ENCODE results near the gene ZNF618.

DNA sequence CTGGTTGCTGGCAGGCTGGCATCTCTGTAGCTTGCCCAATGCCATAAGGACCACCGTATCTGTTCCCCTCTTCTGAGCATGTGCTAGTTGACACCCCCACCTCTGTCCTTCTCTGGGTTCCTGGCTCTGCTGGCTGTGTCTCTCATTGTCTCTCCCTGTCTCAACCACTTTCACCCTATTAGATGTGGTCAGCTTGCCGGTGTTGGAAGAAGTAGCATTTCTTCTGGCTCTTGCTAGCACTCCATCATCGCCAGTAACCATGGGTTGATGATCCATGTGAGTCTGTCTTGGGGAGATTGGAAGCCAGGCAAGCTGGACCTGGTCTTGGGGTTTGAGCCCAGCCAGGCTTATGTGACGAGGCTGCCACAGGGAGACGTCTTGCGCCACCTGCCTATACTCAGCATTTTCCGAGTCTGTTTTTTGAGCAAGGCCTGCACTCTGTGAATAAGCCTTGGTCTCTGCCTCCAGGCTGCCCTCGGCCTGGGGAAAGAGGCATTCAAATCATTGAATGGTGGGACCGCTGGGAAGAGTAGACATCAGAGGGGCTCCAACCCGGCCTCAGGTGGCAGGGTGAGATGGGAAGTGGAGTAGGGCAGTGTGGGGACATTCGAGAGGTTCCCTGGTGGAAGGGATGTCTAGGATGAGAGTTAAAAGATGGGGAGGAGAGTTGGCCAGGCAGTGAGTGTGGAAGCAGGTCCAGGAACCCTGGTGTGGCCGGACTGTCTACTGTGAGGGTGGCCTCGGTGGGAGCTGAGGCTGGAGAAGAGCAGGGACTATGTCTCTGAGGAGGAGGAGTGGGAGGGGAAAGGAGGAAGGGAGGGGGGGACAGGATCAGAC is 74.3 kb downstream of the ZNF618 start:
- TF ChIP-seq POLR2A (IDR thresholded peaks at IDR 0.05), result no peak
- TF ChIP-seq, protein P1, sequence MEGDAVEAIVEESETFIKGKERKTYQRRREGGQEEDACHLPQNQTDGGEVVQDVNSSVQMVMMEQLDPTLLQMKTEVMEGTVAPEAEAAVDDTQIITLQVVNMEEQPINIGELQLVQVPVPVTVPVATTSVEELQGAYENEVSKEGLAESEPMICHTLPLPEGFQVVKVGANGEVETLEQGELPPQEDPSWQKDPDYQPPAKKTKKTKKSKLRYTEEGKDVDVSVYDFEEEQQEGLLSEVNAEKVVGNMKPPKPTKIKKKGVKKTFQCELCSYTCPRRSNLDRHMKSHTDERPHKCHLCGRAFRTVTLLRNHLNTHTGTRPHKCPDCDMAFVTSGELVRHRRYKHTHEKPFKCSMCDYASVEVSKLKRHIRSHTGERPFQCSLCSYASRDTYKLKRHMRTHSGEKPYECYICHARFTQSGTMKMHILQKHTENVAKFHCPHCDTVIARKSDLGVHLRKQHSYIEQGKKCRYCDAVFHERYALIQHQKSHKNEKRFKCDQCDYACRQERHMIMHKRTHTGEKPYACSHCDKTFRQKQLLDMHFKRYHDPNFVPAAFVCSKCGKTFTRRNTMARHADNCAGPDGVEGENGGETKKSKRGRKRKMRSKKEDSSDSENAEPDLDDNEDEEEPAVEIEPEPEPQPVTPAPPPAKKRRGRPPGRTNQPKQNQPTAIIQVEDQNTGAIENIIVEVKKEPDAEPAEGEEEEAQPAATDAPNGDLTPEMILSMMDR (IDR thresholded peaks at IDR 0.05 in 4 of 5, conservative IDR thresholded peaks at IDR 0.05 in 1 of 5), result no peak
